Left ventricle myocardium inferior (tissue), 1 donor: ENCODE measurements around the gene FGD2. TPM values are rescaled to one million over a fixed set of nuclear protein-coding genes. Genes with fewer than 3 reads are reported as not detected.

Experiments used
- DNase-seq: peaks from one replicate; pipeline ENCODE4 v3.0.0-alpha.2; 2020
- H3K27ac ChIP-seq: fragments of 200-600 bp; replicated peaks from 2 replicates; pipeline ENCODE4 v1.8.0; 2021
- H3K27me3 ChIP-seq: fragments of 200-600 bp; 2 replicates; pipeline ENCODE4 v1.8.0; 2021; ENCODE audit warnings: low read depth
- H3K36me3 ChIP-seq: fragments of 200-600 bp; 2 replicates; pipeline ENCODE4 v1.8.0; 2021
- H3K4me1 ChIP-seq: fragments of 200-600 bp; 2 replicates; pipeline ENCODE4 v1.8.0; 2021
- H3K4me3 ChIP-seq: fragments of 200-600 bp; 2 replicates; pipeline ENCODE4 v1.8.0; 2021; ENCODE audit warnings: mild to moderate bottlenecking, moderate library complexity
- H3K9me3 ChIP-seq: fragments of 200-600 bp; replicated peaks from 2 replicates; pipeline ENCODE4 v1.8.0; 2021
- intact Hi-C: fragments of 100-400 bp; cut with micrococcal nuclease; formaldehyde crosslinking; loops from one replicate; pipeline ENCODE4 v1.11.0; 2022
- total RNA-seq: library from RNA; stranded (reverse); fragmentation: NEBNext Ultra II Directional; extraction: Animal tissue kit (Norgen Biotek cat#: 25700); gene quantifications from one replicate; pipeline ENCODE4 v1.2.1, GENCODE V29; 2021
- TF ChIP-seq, protein P1 (sequence below): fragments of 200-600 bp; IDR thresholded peaks from 2 replicates; pipeline ENCODE4 v1.8.0; 2021; ENCODE audit warnings: antibody characterized with exemption, mild to moderate bottlenecking, borderline replicate concordance
- donor health status: DM: no; HTN: yes; CAD: no; lungs with severe emphysema.

The FGD2 gene
- total RNA-seq, 1 donor from 2014 or later = 6.0 TPM

DNA sequence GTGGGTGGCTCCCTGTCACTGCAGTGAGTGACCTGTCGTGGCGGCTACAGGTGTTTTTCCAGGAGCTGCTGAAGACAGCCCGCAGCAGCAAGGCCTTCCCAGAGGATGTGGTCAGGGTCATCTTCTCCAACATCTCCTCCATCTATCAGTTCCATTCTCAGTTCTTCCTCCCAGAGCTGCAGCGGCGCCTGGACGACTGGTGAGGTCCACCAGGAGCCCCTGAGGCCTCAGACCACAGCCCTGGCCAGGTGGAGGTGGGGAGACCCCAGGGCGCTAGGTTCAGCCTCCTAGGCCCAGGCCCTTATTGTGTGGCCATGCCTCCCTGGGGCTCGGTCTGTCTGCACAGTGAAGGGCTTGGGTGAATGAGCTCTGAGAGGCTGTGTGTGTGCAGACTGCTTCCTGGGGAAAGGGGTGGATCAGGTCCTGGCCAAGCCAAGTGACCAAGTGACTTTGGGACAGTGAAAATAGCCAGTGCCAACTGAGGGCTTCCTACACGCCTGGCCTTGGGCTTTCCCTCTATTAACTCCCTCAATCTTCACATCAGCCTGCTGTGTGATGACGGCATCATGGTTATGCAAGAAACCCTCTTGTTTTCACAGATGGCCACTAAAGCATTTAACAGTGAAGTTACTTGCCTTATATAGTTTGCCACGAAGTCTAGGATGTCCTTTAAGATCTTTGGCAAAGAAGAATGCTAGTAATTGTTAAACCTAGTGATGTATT lies 6.4 kb downstream of the FGD2 start:
- Histone ChIP-seq H3K4me1 (peaks cover 5% of the 10 kb centered on the region), H3K27me3 (no peaks in the 10 kb centered on the region), H3K4me3 (no peak overlapping the region), H3K36me3 (no peaks in the 10 kb centered on the region), H3K27ac (no peak overlapping the region), H3K9me3 (no peaks in the 10 kb centered on the region)
- intact Hi-C loops = no loop called here
- TF ChIP-seq, protein P1, sequence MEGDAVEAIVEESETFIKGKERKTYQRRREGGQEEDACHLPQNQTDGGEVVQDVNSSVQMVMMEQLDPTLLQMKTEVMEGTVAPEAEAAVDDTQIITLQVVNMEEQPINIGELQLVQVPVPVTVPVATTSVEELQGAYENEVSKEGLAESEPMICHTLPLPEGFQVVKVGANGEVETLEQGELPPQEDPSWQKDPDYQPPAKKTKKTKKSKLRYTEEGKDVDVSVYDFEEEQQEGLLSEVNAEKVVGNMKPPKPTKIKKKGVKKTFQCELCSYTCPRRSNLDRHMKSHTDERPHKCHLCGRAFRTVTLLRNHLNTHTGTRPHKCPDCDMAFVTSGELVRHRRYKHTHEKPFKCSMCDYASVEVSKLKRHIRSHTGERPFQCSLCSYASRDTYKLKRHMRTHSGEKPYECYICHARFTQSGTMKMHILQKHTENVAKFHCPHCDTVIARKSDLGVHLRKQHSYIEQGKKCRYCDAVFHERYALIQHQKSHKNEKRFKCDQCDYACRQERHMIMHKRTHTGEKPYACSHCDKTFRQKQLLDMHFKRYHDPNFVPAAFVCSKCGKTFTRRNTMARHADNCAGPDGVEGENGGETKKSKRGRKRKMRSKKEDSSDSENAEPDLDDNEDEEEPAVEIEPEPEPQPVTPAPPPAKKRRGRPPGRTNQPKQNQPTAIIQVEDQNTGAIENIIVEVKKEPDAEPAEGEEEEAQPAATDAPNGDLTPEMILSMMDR = no peak
- DNase-seq = no peak

DNA sequence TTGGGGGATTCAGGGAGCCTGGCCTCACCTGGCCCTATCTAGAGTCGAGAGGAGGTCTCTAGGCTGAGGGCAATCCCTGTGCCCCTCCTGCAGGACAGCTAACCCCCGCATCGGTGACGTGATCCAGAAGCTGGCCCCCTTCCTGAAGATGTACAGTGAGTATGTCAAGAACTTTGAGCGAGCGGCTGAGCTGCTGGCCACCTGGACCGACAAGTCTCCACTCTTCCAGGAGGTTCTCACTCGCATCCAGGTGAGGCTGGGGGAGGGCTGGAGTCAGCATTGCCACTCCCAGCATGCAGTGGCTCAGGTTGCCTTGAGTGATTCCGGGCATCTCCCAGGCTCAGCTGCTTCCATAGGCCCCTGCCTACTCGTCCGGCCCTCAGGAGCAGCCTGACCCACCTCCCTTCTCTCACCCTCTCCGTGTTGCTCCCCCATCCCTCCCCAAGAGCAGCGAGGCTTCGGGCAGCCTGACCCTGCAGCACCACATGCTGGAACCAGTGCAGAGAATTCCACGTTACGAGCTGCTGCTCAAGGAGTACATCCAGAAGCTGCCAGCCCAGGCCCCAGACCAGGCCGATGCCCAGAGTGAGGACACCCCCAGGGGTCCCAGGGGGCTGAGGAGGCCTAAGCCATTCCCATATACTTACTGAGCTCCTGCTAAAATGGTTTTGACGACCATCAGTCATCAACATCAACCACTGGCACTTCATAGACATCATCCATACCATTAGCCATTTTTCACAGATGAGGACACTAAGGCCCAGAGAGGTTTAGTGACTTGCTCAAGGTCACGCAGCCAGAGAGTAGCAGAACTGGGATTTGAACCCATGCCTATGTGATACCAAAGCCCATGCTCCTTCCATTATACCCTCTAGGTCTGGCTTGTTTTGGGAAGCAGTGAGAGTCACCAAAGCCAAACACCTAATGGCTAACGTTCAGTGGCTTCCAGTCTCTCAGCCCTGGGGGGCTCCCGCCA lies 8.3 kb downstream of the FGD2 start:
- no peaks in the 10 kb centered on the region for H3K36me3 ChIP-seq
- H3K27me3 ChIP-seq = no peaks in the 10 kb centered on the region
- intact Hi-C loops = no loop called here
- no peak for DNase-seq
- H3K4me3 ChIP-seq = no peak overlapping the region
- H3K27ac ChIP-seq = no peak overlapping the region
- peaks cover 11% of the 10 kb centered on the region for H3K4me1 ChIP-seq
- no peaks in the 10 kb centered on the region for H3K9me3 ChIP-seq
- TF ChIP-seq, protein P1 = no peak

DNA sequence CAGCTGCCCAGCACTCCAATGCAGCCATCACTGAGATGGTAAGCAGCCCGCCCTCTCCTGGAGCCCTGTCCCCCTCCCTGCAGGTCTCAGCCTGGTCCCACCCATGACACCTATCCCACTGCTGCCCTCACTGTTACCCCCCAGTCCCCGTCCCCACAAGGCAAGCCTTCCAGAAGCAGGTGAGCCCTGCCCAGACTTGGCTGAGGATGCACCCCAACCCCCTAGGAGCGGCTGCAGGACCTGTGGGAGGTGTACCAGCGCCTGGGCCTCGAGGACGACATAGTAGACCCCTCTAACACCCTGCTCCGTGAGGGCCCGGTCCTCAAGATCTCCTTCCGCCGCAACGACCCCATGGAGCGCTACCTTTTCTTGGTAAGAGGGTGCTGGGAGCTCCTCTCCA lies 9.2 kb downstream of the FGD2 start:
- Histone ChIP-seq H3K27me3 (no peaks in the 10 kb centered on the region), H3K27ac (no peak overlapping the region), H3K36me3 (no peaks in the 10 kb centered on the region), H3K4me3 (no peak overlapping the region), H3K9me3 (no peaks in the 10 kb centered on the region), H3K4me1 (peaks cover 19% of the 10 kb centered on the region)
- TF ChIP-seq, protein P1 = no peak
- DNase-seq = no peak
- intact Hi-C loops = no loop called here

DNA sequence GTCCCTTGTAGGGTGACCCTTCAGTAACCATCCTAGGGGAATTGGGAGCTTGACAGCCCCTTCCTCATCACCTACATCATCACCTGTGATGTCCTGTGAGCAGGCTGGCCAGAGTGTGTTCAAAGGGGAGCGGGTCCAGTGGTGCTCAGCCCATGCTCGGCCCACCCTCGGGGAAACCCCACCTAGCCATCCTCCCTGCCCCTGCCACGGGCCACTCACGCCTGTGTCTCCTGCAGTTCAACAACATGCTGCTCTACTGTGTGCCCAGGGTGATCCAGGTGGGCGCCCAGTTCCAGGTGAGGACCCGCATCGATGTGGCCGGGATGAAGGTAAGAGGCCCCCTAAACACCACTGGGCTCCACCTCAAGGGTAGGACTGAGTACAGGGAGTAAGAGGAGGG lies 10.1 kb downstream of the FGD2 start:
- Histone ChIP-seq H3K27ac (no peak overlapping the region), H3K36me3 (no peaks in the 10 kb centered on the region), H3K9me3 (no peaks in the 10 kb centered on the region), H3K4me1 (peaks cover 19% of the 10 kb centered on the region), H3K4me3 (no peak overlapping the region), H3K27me3 (no peaks in the 10 kb centered on the region)
- intact Hi-C loops = no loop called here
- no peak for DNase-seq
- TF ChIP-seq, protein P1 = no peak

DNA sequence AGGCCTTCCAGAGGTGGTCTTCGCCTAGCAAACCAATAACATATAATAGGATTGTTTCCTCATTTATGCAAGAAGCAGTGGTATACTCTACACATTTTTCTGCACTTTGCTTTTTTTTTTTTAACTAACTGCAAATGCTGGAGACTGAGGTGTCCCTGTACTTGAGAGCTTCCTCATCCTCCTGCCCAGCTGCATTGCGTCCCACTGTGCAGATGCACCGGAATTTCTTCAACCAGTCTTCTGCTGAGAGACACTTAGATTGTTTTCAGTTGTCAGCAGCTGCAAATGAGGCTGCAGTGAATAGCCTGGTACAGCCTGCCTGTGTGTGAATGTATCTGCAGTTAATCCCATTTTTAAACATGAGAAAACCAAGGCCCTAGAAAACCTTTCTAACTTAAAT lies 11.5 kb downstream of the FGD2 start:
- Histone ChIP-seq H3K36me3 (no peaks in the 10 kb centered on the region), H3K4me3 (no peak overlapping the region), H3K27me3 (no peaks in the 10 kb centered on the region), H3K9me3 (no peaks in the 10 kb centered on the region), H3K27ac (no peak overlapping the region), H3K4me1 (peaks cover 19% of the 10 kb centered on the region)
- no peak for DNase-seq
- TF ChIP-seq, protein P1 = no peak
- intact Hi-C loops = no loop called here
